Prostate gland (tissue), 2 donors: Measurements from ENCODE around the gene SUCLG2.

ENCODE experiments used
- CTCF ChIP-seq, 4 experiments: fragments of 200-600 bp in 2 of 4; fragments of 450-650 bp in 2 of 4; sonication (generic) in 2 of 4; IDR thresholded peaks; 1 replicate in 3 of 4; 2 replicates in 1 of 4; pipeline ENCODE4 v1.5.1; 2016 to 2019; ENCODE audit warnings: antibody characterized with exemption in 4 of 4, mild to moderate bottlenecking in 2 of 4, moderate library complexity in 2 of 4
- POLR2A ChIP-seq: fragments of 450-650 bp; IDR thresholded peaks from one replicate; pipeline ENCODE4 v1.6.1; 2016; ENCODE audit warnings: antibody characterized with exemption, mild to moderate bottlenecking

DNA sequence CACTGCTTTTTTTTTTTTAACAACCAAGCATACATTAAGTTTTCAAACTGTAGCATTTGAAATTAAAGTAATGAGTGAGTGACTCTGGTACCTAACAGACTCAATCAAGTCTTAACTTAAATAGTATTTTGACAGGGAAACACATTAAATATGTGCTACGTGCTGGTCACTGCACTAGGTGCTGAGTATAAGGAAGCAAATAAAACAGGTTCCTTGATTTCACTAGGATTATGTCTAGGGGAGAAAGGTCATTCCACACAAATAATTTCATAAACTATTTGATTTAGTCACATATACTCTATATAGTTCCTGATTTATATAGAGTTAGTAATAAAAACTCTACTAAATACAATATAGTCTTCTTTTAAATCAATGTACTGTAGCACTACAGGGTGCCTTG is 89.4 kb downstream of the SUCLG2 start:
- TF ChIP-seq POLR2A, result no peak
- no peak for TF ChIP-seq CTCF (IDR thresholded peaks at IDR 0.05)
